HepG2 (cell line): ENCODE results near the gene COASY. TPM values are rescaled to one million over a fixed set of nuclear protein-coding genes. Genes with fewer than 3 reads are reported as not detected.

Source experiments
- AGO1 ChIP-seq: fragments of 200-400 bp; formaldehyde crosslinking; IDR thresholded peaks from 2 replicates; pipeline ENCODE4 v1.6.1; 2017; ENCODE audit warnings: mild to moderate bottlenecking, low read depth, low read length, moderate library complexity; ENCODE audit not compliant: poor library complexity, severe bottlenecking
- CENPT ChIP-seq: sonication (generic); formaldehyde crosslinking; IDR thresholded peaks from 2 replicates; pipeline ENCODE4 v1.8.0; 2022; ENCODE audit warnings: low read depth, mild to moderate bottlenecking, moderate library complexity, missing genetic modification reagents
- CHCHD3 ChIP-seq: sonication (generic); formaldehyde crosslinking; IDR thresholded peaks from 2 replicates; pipeline ENCODE4 v1.8.0; 2022; ENCODE audit warnings: mild to moderate bottlenecking, missing genetic modification reagents, moderate library complexity
- ELF1 ChIP-seq: sonication (generic); formaldehyde crosslinking; IDR thresholded peaks from 2 replicates; pipeline ENCODE4 v1.4.0; 2020; ENCODE audit warnings: missing genetic modification reagents
- HNF4A ChIP-seq: sonication (generic); formaldehyde crosslinking; IDR thresholded peaks from 2 replicates; pipeline ENCODE4 v1.4.0; 2020; ENCODE audit warnings: missing genetic modification reagents
- MTF1 ChIP-seq: sonication (generic); formaldehyde crosslinking; IDR thresholded peaks from 2 replicates; pipeline ENCODE4 v1.5.0; 2020; ENCODE audit warnings: missing genetic modification reagents
- NFE2L1 ChIP-seq: sonication (generic); formaldehyde crosslinking; IDR thresholded peaks from 2 replicates; pipeline ENCODE4 v1.4.0; 2020; ENCODE audit warnings: missing genetic modification reagents, mild to moderate bottlenecking, borderline replicate concordance
- RNF2 ChIP-seq: fragments of 450-650 bp; conservative IDR thresholded peaks from 2 replicates; pipeline ENCODE4 v1.6.1; 2016; ENCODE audit warnings: low read depth
- SSRP1 ChIP-seq: IDR thresholded peaks from 2 replicates; pipeline ENCODE4 v1.6.1; 2016; ENCODE audit warnings: control low read depth
- STAT5B ChIP-seq: sonication (generic); formaldehyde crosslinking; IDR thresholded peaks from 2 replicates; pipeline ENCODE4 v1.4.0; 2020; ENCODE audit warnings: missing genetic modification reagents
- TP53 ChIP-seq: sonication (generic); formaldehyde crosslinking; conservative IDR thresholded peaks from 2 replicates; pipeline ENCODE4 v1.4.0; 2020; ENCODE audit warnings: missing genetic modification reagents
- U2AF1 ChIP-seq: fragments of 200-400 bp; formaldehyde crosslinking; optimal IDR thresholded peaks from 2 replicates; pipeline ENCODE3; 2017; ENCODE audit warnings: mild to moderate bottlenecking, low read depth, low read length
- ZNF143 ChIP-seq: sonication (generic); formaldehyde crosslinking; IDR thresholded peaks from 2 replicates; pipeline ENCODE4 v1.4.0; 2020; ENCODE audit warnings: missing genetic modification reagents
- ZNF546 ChIP-seq: sonication (generic); formaldehyde crosslinking; conservative IDR thresholded peaks from 2 replicates; pipeline ENCODE4 v1.8.1; 2023; ENCODE audit warnings: mild to moderate bottlenecking, missing genetic modification reagents
- ZNF558 ChIP-seq: sonication (generic); formaldehyde crosslinking; IDR thresholded peaks from 2 replicates; pipeline ENCODE4 v1.9.0; 2022; ENCODE audit warnings: mild to moderate bottlenecking, missing genetic modification reagents, borderline replicate concordance
- ZNF567 ChIP-seq: sonication (generic); formaldehyde crosslinking; IDR thresholded peaks from 2 replicates; pipeline ENCODE4 v1.8.1; 2023; ENCODE audit warnings: mild to moderate bottlenecking, missing genetic modification reagents, borderline replicate concordance
- ZNF605 ChIP-seq: sonication (generic); formaldehyde crosslinking; IDR thresholded peaks from 2 replicates; pipeline ENCODE4 v1.8.0; 2022; ENCODE audit warnings: mild to moderate bottlenecking, missing genetic modification reagents
- polyA plus RNA-seq, 8 experiments: library from polyadenylated mRNA; depleted of rRNA in 3 of 8; stranded (reverse) in 7 of 8; unstranded in 1 of 8; fragments of >200 nt; fragmentation: Illumina TruSeq in 4 of 8; extraction: Trizol in 4 of 8; gene quantifications; 2 replicates each; pipeline versions ENCODE4 v1.2.1 to v1.2.3, GENCODE V29; 2011 to 2016; ENCODE audit warnings: low read depth in 4 of 8, missing spikeins in 1 of 8, mixed read lengths in 1 of 8; ENCODE audit not compliant: insufficient read depth in 1 of 8
- total RNA-seq, 5 experiments: library from RNA; depleted of rRNA; stranded (reverse); fragments of >200 nt; fragmentation: Illumina TruSeq; extraction: Trizol; gene quantifications; 2 replicates each; pipeline ENCODE4 v1.2.3, GENCODE V29; 2016; ENCODE audit warnings: low read depth in 1 of 5
- TF ChIP-seq, protein P1 (sequence below): sonication (generic); formaldehyde crosslinking; IDR thresholded peaks from 2 replicates; pipeline ENCODE4 v1.5.0; 2020; ENCODE audit warnings: mild to moderate bottlenecking, missing genetic modification reagents, moderate library complexity
- TF ChIP-seq, protein P2 (sequence below): sonication (generic); formaldehyde crosslinking; IDR thresholded peaks from 2 replicates; pipeline ENCODE4 v1.5.0; 2020; ENCODE audit warnings: missing genetic modification reagents
- TF ChIP-seq, protein P3 (sequence below): sonication (generic); formaldehyde crosslinking; IDR thresholded peaks from 2 replicates; pipeline ENCODE4; 2020; ENCODE audit warnings: missing genetic modification reagents, mild to moderate bottlenecking, borderline replicate concordance
- TF ChIP-seq, protein P4 (sequence below): sonication (generic); formaldehyde crosslinking; IDR thresholded peaks from 2 replicates; pipeline ENCODE4 v1.8.0; 2022; ENCODE audit warnings: mild to moderate bottlenecking, missing genetic modification reagents
- TF ChIP-seq, protein P5 (sequence below): sonication (generic); formaldehyde crosslinking; IDR thresholded peaks from 2 replicates; pipeline ENCODE4 v1.5.0; 2020; ENCODE audit warnings: missing genetic modification reagents

The COASY gene
- total and polyA plus RNA-seq, 2 of the 13 experiments (the other 11 are each of a cell fraction or from before 2014, with no cell fraction given), result 90.7 to 125 TPM

DNA sequence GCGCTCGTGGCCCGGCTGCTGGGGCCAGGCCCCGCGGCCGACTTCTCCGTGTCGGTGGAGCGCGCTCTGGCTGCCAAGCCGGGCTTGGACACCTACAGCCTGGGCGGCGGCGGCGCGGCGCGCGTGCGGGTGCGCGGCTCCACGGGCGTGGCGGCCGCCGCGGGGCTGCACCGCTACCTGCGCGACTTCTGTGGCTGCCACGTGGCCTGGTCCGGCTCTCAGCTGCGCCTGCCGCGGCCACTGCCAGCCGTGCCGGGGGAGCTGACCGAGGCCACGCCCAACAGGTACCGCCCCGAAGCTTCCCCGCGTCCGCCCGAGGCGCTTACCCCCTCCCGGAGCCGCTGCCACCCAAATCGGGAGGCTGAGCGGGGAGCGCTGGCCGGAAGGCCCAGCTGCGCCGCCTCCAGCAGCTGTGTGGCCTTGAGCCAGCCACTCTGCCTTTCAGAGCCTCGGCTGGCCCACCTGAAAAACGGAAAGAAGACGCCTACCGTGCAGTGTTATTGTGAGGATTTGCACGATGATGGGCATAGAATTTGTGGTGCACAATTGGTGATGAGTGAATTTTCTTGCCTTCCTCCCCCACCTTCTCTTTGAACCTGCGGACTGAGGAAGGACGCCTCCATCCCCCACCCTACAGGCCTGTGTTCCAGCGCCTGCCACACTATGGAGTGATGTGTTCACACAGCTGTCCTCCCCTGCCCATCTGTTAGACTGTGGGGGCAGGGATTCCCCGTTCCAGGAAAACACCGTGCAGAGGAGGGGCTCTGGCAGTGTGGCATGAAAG lies 25.4 kb upstream of the COASY start (continued):
- TF ChIP-seq, protein P1, sequence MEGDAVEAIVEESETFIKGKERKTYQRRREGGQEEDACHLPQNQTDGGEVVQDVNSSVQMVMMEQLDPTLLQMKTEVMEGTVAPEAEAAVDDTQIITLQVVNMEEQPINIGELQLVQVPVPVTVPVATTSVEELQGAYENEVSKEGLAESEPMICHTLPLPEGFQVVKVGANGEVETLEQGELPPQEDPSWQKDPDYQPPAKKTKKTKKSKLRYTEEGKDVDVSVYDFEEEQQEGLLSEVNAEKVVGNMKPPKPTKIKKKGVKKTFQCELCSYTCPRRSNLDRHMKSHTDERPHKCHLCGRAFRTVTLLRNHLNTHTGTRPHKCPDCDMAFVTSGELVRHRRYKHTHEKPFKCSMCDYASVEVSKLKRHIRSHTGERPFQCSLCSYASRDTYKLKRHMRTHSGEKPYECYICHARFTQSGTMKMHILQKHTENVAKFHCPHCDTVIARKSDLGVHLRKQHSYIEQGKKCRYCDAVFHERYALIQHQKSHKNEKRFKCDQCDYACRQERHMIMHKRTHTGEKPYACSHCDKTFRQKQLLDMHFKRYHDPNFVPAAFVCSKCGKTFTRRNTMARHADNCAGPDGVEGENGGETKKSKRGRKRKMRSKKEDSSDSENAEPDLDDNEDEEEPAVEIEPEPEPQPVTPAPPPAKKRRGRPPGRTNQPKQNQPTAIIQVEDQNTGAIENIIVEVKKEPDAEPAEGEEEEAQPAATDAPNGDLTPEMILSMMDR (CRISPR knock-in tag), result peak; percentile 36; the same call in 1 of the 2 replicates
- TF ChIP-seq, protein P2, sequence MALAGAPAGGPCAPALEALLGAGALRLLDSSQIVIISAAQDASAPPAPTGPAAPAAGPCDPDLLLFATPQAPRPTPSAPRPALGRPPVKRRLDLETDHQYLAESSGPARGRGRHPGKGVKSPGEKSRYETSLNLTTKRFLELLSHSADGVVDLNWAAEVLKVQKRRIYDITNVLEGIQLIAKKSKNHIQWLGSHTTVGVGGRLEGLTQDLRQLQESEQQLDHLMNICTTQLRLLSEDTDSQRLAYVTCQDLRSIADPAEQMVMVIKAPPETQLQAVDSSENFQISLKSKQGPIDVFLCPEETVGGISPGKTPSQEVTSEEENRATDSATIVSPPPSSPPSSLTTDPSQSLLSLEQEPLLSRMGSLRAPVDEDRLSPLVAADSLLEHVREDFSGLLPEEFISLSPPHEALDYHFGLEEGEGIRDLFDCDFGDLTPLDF (CRISPR knock-in tag), result no peak
- TF ChIP-seq RNF2 (peak; percentile 58), HNF4A (CRISPR knock-in tag) (peak; percentile 59), SSRP1 (CRISPR knock-in tag) (no peak; the same call in 1 of the 2 replicates), ZNF143 (CRISPR knock-in tag) (no peak), ELF1 (peak; percentile 80), NFE2L1 (CRISPR knock-in tag) (no peak), ZNF605 (peak; percentile 96), AGO1 (peak; percentile 20), U2AF1 (peak; percentile 73), ZNF546 (CRISPR knock-in tag) (peak; percentile 80), STAT5B (CRISPR knock-in tag) (peak; percentile 89), TP53 (CRISPR knock-in tag) (no peak), CENPT (CRISPR knock-in tag) (no peak; the same call in 1 of the 2 replicates), ZNF558 (CRISPR knock-in tag) (peak; percentile 31; the same call in 1 of the 2 replicates), CHCHD3 (no peak), MTF1 (CRISPR knock-in tag) (no peak), ZNF567 (CRISPR knock-in tag) (0 out of 2 replicates have a peak, but pooled peaks have one; percentile 61)
- TF ChIP-seq, protein P3, sequence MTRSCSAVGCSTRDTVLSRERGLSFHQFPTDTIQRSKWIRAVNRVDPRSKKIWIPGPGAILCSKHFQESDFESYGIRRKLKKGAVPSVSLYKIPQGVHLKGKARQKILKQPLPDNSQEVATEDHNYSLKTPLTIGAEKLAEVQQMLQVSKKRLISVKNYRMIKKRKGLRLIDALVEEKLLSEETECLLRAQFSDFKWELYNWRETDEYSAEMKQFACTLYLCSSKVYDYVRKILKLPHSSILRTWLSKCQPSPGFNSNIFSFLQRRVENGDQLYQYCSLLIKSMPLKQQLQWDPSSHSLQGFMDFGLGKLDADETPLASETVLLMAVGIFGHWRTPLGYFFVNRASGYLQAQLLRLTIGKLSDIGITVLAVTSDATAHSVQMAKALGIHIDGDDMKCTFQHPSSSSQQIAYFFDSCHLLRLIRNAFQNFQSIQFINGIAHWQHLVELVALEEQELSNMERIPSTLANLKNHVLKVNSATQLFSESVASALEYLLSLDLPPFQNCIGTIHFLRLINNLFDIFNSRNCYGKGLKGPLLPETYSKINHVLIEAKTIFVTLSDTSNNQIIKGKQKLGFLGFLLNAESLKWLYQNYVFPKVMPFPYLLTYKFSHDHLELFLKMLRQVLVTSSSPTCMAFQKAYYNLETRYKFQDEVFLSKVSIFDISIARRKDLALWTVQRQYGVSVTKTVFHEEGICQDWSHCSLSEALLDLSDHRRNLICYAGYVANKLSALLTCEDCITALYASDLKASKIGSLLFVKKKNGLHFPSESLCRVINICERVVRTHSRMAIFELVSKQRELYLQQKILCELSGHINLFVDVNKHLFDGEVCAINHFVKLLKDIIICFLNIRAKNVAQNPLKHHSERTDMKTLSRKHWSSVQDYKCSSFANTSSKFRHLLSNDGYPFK (CRISPR knock-in tag), result peak; percentile 84; the same call in 1 of the 2 replicates
- TF ChIP-seq, protein P4, sequence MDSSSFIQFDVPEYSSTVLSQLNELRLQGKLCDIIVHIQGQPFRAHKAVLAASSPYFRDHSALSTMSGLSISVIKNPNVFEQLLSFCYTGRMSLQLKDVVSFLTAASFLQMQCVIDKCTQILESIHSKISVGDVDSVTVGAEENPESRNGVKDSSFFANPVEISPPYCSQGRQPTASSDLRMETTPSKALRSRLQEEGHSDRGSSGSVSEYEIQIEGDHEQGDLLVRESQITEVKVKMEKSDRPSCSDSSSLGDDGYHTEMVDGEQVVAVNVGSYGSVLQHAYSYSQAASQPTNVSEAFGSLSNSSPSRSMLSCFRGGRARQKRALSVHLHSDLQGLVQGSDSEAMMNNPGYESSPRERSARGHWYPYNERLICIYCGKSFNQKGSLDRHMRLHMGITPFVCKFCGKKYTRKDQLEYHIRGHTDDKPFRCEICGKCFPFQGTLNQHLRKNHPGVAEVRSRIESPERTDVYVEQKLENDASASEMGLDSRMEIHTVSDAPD (CRISPR knock-in tag), result peak; percentile 65; the same call in 1 of the 2 replicates
- TF ChIP-seq, protein P5, sequence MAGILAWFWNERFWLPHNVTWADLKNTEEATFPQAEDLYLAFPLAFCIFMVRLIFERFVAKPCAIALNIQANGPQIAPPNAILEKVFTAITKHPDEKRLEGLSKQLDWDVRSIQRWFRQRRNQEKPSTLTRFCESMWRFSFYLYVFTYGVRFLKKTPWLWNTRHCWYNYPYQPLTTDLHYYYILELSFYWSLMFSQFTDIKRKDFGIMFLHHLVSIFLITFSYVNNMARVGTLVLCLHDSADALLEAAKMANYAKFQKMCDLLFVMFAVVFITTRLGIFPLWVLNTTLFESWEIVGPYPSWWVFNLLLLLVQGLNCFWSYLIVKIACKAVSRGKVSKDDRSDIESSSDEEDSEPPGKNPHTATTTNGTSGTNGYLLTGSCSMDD (CRISPR knock-in tag), result no peak
